ENCODE data around the gene KRTAP9-2.
"Not testable (repeated sequence)": the region's sequence is repeated elsewhere in the genome, so short reads cannot be mapped to it uniquely, and the experiment has no call there.

KRTAP9-2 gene

GRCh38 chr17:41237116-41237515 is 10.7 kb downstream of the KRTAP9-2 start:
- not testable (repeated sequence) for DNase-seq

GRCh38 chr17:41237949-41238437 is 11.5 kb downstream of the KRTAP9-2 start, which contains the start of gene KRTAP9-8:
Gene KRTAP9-8, plus strand, starts transcription at chr17:41237999. Its CDS starts 53 bp downstream, at chr17:41238052.
- not testable (repeated sequence) for DNase-seq

- DNase-seq: not testable (repeated sequence)
Observed at GRCh38 chr17:41246995-41247787, 20.7 kb downstream of the KRTAP9-2 start.

GRCh38 chr17:41249637-41250240 is 23.3 kb downstream of the KRTAP9-2 start, which contains the start of gene KRTAP9-4:
Gene KRTAP9-4, plus strand, starts transcription at chr17:41249687. Its CDS starts 34 bp downstream, at chr17:41249721.
- not testable (repeated sequence) for DNase-seq

GRCh38 chr17:41251261-41251660 is 24.8 kb downstream of the KRTAP9-2 start:
- DNase-seq: no peak

GRCh38 chr17:41254861-41255260 is 28.4 kb downstream of the KRTAP9-2 start:
- no peak for DNase-seq

GRCh38 chr17:41255381-41256290 is 29.2 kb downstream of the KRTAP9-2 start, which contains the start of gene KRTAP9-9:
Gene KRTAP9-9, plus strand, starts transcription at chr17:41255384.
- DNase-seq: not testable (repeated sequence)

- no peak for DNase-seq
Observed at GRCh38 chr17:41256291-41256685, 29.8 kb downstream of the KRTAP9-2 start.

- no peak for DNase-seq
Observed at GRCh38 chr17:41258406-41258805, 32.0 kb downstream of the KRTAP9-2 start.

GRCh38 chr17:41263212-41263611 is 36.8 kb downstream of the KRTAP9-2 start:
- DNase-seq: no peak

- DNase-seq: no peak
Observed at GRCh38 chr17:41264599-41264998, 38.2 kb downstream of the KRTAP9-2 start.

GRCh38 chr17:41265078-41265477 is 38.6 kb downstream of the KRTAP9-2 start, which contains the start of gene KRTAP9-6:
Gene KRTAP9-6, plus strand, starts transcription at chr17:41265378. Its CDS starts 0 bp downstream, at chr17:41265378.
- DNase-seq: no peak

- DNase-seq: no peak
Observed at GRCh38 chr17:41267711-41268110, 41.3 kb downstream of the KRTAP9-2 start.

- not testable (repeated sequence) for DNase-seq
Observed at GRCh38 chr17:41271323-41271722, 44.9 kb downstream of the KRTAP9-2 start.

- DNase-seq: no peak
Observed at GRCh38 chr17:41271858-41272257, 45.4 kb downstream of the KRTAP9-2 start.

GRCh38 chr17:41275648-41276190 is 49.3 kb downstream of the KRTAP9-2 start, which contains the start of gene KRTAP9-7:
Gene KRTAP9-7, plus strand, starts transcription at chr17:41275698. Its CDS starts 0 bp downstream, at chr17:41275698.
- DNase-seq: not testable (repeated sequence)

Data from CD4-positive, alpha-beta T cell treated with Interferon alpha-2 for 1 hour (primary cell).